ENCODE results near the gene CCSAP.

DNA sequence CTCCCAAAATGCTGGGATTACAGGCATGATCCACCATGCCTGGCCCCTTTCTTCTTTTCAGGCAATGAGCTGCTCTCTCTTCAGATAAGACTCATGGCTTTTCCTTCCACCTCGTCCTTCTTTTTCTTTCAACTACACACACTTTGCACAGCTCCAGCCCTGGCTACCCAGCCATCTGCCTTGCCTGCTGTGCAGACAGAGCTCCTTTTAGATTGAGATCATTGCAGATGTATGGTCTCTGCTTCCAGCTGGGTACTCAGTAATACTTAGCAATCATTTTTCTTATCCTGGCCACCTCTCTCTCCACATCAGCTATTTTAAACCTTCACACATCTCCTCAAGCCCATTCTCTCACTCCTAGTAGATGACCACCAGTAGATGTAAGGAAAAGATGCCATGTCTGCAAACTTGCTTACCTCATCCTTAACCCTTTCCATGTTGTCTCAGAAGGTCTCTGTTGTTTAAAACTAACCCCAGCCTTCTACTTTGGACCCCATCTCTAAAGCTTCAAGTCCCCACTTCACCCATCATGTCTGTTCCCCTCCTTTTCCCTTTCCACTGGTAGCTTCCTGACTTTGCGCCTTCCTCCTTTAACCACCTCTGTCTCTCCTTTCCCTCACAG is 64.6 kb downstream of the CCSAP start:
- TF ChIP-seq, protein P1, sequence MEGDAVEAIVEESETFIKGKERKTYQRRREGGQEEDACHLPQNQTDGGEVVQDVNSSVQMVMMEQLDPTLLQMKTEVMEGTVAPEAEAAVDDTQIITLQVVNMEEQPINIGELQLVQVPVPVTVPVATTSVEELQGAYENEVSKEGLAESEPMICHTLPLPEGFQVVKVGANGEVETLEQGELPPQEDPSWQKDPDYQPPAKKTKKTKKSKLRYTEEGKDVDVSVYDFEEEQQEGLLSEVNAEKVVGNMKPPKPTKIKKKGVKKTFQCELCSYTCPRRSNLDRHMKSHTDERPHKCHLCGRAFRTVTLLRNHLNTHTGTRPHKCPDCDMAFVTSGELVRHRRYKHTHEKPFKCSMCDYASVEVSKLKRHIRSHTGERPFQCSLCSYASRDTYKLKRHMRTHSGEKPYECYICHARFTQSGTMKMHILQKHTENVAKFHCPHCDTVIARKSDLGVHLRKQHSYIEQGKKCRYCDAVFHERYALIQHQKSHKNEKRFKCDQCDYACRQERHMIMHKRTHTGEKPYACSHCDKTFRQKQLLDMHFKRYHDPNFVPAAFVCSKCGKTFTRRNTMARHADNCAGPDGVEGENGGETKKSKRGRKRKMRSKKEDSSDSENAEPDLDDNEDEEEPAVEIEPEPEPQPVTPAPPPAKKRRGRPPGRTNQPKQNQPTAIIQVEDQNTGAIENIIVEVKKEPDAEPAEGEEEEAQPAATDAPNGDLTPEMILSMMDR (IDR thresholded peaks at IDR 0.05; ENCODE audit: poor library complexity) = no peak
- TF ChIP-seq EZH2 (IDR thresholded peaks at IDR 0.05; ENCODE audit: borderline replicate concordance) = no peak
